Testis (tissue), 3 donors: ENCODE data around the gene NUDT22. TPM values are rescaled to one million over a fixed set of nuclear protein-coding genes. Genes with fewer than 3 reads are reported as not detected.

Experiments
- DNase-seq: peaks from one replicate; pipeline ENCODE4 v3.0.0-alpha.2; 2019
- H3K27ac ChIP-seq, 2 donors: fragments of 200-600 bp; sonication (generic); one replicate each; pipeline ENCODE4 v1.5.1; 2019
- H3K27me3 ChIP-seq: fragments of 200-600 bp; sonication (generic); one replicate; pipeline ENCODE4 v1.5.1; 2019
- H3K36me3 ChIP-seq: fragments of 200-600 bp; sonication (generic); one replicate; pipeline ENCODE4 v1.5.1; 2017; ENCODE audit warnings: low read depth; ENCODE audit errors: missing control alignments
- H3K4me1 ChIP-seq: fragments of 200-600 bp; sonication (generic); one replicate; pipeline ENCODE4 v1.5.1; 2019
- H3K4me3 ChIP-seq, 2 donors: fragments of 200-600 bp; sonication (generic); one replicate each; pipeline ENCODE4 v1.5.1; 2017 to 2019
- H3K9me3 ChIP-seq: fragments of 200-600 bp; sonication (generic); one replicate; pipeline ENCODE4 v1.5.1; 2017
- CTCF ChIP-seq, 3 experiments: fragments of 450-650 bp in 2 of 3; fragments of 200-600 bp in 1 of 3; sonication (generic) in 1 of 3; IDR thresholded peaks; one replicate each; pipeline ENCODE4 v1.5.1; 2016 to 2019; ENCODE audit warnings: antibody characterized with exemption in 3 of 3, mild to moderate bottlenecking in 2 of 3, moderate library complexity in 1 of 3
- POLR2A ChIP-seq: fragments of 450-650 bp; IDR thresholded peaks from one replicate; pipeline ENCODE4 v1.6.1; 2017; ENCODE audit warnings: antibody characterized with exemption, mild to moderate bottlenecking, moderate library complexity
- WGBS, 2 donors: methylation state at CpG; one replicate each; pipeline ENCODE4 v1.1.5; 2018; 5-methylcytosine and 5-hydroxymethylcytosine counted together
- intact Hi-C: fragments of 100-400 bp; cut with DNase I; formaldehyde crosslinking; loops from one replicate; pipeline ENCODE4 v1.15.1; 2023; ENCODE audit warnings: low total_unique reads
- polyA plus RNA-seq: library from polyadenylated mRNA; stranded (reverse); fragments of 350-450 nt; fragmentation: Illumina TruSeq; extraction: RNeasy Lipid Tissue Mini Kit (QIAGEN cat#74804); gene quantifications from one replicate; pipeline ENCODE4 v1.2.3, GENCODE V29; 2014; ENCODE audit warnings: low read depth, low replicate concordance; ENCODE audit not compliant: insufficient read depth
- total RNA-seq, 2 donors: library from RNA; depleted of rRNA; stranded (reverse); fragments of >200 nt; gene quantifications; one replicate each; pipeline ENCODE4 v1.2.3, GENCODE V29; 2016

NUDT22 gene
- total and polyA plus RNA-seq, 3 donors from 2014 or later = 19.0 to 52.7 (median 50.9) TPM

- Histone ChIP-seq H3K36me3 (no peaks in the 10 kb centered on the region), H3K4me1 (peaks cover 22% of the 10 kb centered on the region), H3K4me3 (no peak overlapping the region), H3K9me3 (no peaks in the 10 kb centered on the region), H3K27me3 (no peaks in the 10 kb centered on the region), H3K27ac (peak overlapping the region in 1 of 2 donors; percentile 72)
- TF ChIP-seq CTCF (IDR thresholded peaks at IDR 0.05) (no peak), POLR2A (no peak)
- no peak for DNase-seq
- WGBS, 2 donors = 79% methylated on average over 8 of the region's 8 CpGs
- intact Hi-C loops = no loop called here
These were observed 27.0 kb downstream of the NUDT22 start for GRCh38 chr11:64253043-64253442.

GRCh38 chr11:64253481-64253880 lies 27.4 kb downstream of the NUDT22 start:
- intact Hi-C loops = no loop called here
- Histone ChIP-seq H3K27ac (no peak overlapping the region), H3K4me1 (peaks cover 22% of the 10 kb centered on the region), H3K36me3 (no peaks in the 10 kb centered on the region), H3K9me3 (no peaks in the 10 kb centered on the region), H3K4me3 (no peak overlapping the region), H3K27me3 (no peaks in the 10 kb centered on the region)
- TF ChIP-seq CTCF (IDR thresholded peaks at IDR 0.05) (no peak), POLR2A (no peak)
- 71 to 78% methylated on average over 2 to 5 of the region's 5 CpGs for WGBS, 2 donors
- no peak for DNase-seq

- DNase-seq = no peak
- WGBS, 2 donors = 90% methylated on average over 7 of the region's 7 CpGs; no CpG with 5 or more reads in 1 of the 2 donors
These were observed 28.3 kb downstream of the NUDT22 start for GRCh38 chr11:64254326-64254725.

GRCh38 chr11:64255135-64256128 lies 29.4 kb downstream of the NUDT22 start:
- no peak overlapping the region for H3K27ac ChIP-seq
- TF ChIP-seq CTCF (IDR thresholded peaks at IDR 0.05) = no peak
- no peak for TF ChIP-seq POLR2A
- WGBS, 2 donors = 91 to 96% methylated on average over 9 to 35 of the region's 35 CpGs
- H3K9me3 ChIP-seq = no peaks in the 10 kb centered on the region
- peaks cover 19% of the 10 kb centered on the region for H3K4me1 ChIP-seq
- DNase-seq = no peak
- H3K36me3 ChIP-seq = no peaks in the 10 kb centered on the region
- no peak overlapping the region for H3K4me3 ChIP-seq
- intact Hi-C loops = no loop called here
- H3K27me3 ChIP-seq = no peaks in the 10 kb centered on the region

More at GRCh38 chr11:64254326-64254725, 28.3 kb downstream of the NUDT22 start:
- H3K27ac ChIP-seq = no peak overlapping the region
- no peaks in the 10 kb centered on the region for H3K36me3 ChIP-seq
- peaks cover 22% of the 10 kb centered on the region for H3K4me1 ChIP-seq
- TF ChIP-seq CTCF (IDR thresholded peaks at IDR 0.05) (no peak), POLR2A (no peak)
- H3K27me3 ChIP-seq = no peaks in the 10 kb centered on the region
- intact Hi-C loops = no loop called here
- H3K4me3 ChIP-seq = no peak overlapping the region
- H3K9me3 ChIP-seq = no peaks in the 10 kb centered on the region
